Uterus (tissue), 4 donors: ENCODE data around the gene ABCB10. TPM values are rescaled to one million over a fixed set of nuclear protein-coding genes. Genes with fewer than 3 reads are reported as not detected.

Source experiments
- DNase-seq, 2 donors: peaks; one replicate each; pipeline ENCODE4 v3.0.0-alpha.2; 2019 to 2020
- H3K27ac ChIP-seq, 2 donors: fragments of 200-600 bp; sonication (generic); 1 replicate in 1 of 2; 2 replicates in 1 of 2; pipeline ENCODE4 v1.5.1; 2016 to 2018
- H3K27me3 ChIP-seq, 2 donors: fragments of 200-600 bp; sonication (generic); one replicate each; pipeline ENCODE4 v1.5.1; 2018 to 2019; ENCODE audit warnings: control low read depth in 1 of 2
- H3K36me3 ChIP-seq, 2 donors: fragments of 200-600 bp; sonication (generic); one replicate each; pipeline ENCODE4 v1.5.1; 2019; ENCODE audit warnings: control low read depth in 1 of 2
- H3K4me1 ChIP-seq, 2 donors: fragments of 200-600 bp; sonication (generic); one replicate each; pipeline ENCODE4 v1.5.1; 2018 to 2019; ENCODE audit warnings: control low read depth in 1 of 2
- H3K4me3 ChIP-seq, 2 donors: fragments of 200-600 bp; sonication (generic); 1 replicate in 1 of 2; 2 replicates in 1 of 2; pipeline ENCODE4 v1.5.1; 2018 to 2019; ENCODE audit warnings: mild to moderate bottlenecking in 1 of 2
- H3K9me3 ChIP-seq, 2 donors: fragments of 200-600 bp; sonication (generic); one replicate each; pipeline ENCODE4 v1.5.1; 2019; ENCODE audit warnings: control low read depth in 1 of 2
- CTCF ChIP-seq, 4 experiments: fragments of 200-600 bp in 2 of 4; fragments of 450-650 bp in 2 of 4; sonication (generic) in 2 of 4; IDR thresholded peaks; one replicate each; pipeline ENCODE4 v1.5.1; 2016 to 2019; ENCODE audit warnings: antibody characterized with exemption in 4 of 4, mild to moderate bottlenecking in 2 of 4, moderate library complexity in 1 of 4
- POLR2A ChIP-seq, 2 donors: fragments of 450-650 bp; IDR thresholded peaks; one replicate each; pipeline ENCODE4 v1.6.1; 2016; ENCODE audit warnings: antibody characterized with exemption in 2 of 2, mild to moderate bottlenecking in 1 of 2, moderate library complexity in 1 of 2
- intact Hi-C: fragments of 100-400 bp; cut with DNase I; formaldehyde crosslinking; loops from one replicate; pipeline ENCODE4 v1.15.1; 2023; ENCODE audit warnings: low total_unique reads
- total RNA-seq, 4 donors: library from RNA; depleted of rRNA in 3 of 4; stranded (reverse); fragments of >200 nt in 3 of 4; gene quantifications; one replicate each; pipeline versions ENCODE4 v1.1.0 to v1.2.4, GENCODE V29; 2014 to 2023
- donor health status: DM: yes; HTN: yes; CAD: no.

ABCB10 gene
- total RNA-seq, 4 donors from 2014 or later, result 4.7 to 26.8 (median 15.4) TPM

DNA sequence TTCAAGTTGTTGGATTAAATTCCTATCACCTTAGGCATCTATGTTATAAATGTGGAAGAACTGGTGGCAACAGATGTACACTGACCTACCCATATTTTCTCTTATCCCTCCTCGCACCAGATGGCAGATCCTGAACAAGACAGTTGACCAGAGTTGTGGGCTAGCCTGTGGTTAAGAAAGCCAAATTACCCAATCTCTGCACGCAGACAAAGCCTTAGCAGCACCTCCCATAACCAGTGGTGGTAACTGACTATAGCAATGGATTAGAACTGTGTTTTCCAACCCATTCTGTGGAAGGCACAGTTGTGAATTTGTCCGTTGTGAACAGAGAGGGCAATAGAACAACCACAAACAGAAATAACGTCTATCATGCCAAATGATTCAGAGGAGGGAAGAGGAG, 20.6 kb downstream of the ABCB10 start:
- no peaks in the 10 kb centered on the region for H3K36me3 ChIP-seq
- no peak overlapping the region for H3K4me3 ChIP-seq
- DNase-seq, result no peak
- no peak for TF ChIP-seq CTCF (IDR thresholded peaks at IDR 0.05)
- TF ChIP-seq POLR2A (IDR thresholded peaks at IDR 0.05), result no peak
- H3K9me3 ChIP-seq, result no peaks in the 10 kb centered on the region
- H3K27ac ChIP-seq, result no peak overlapping the region
- no peaks in the 10 kb centered on the region for H3K27me3 ChIP-seq
- H3K4me1 ChIP-seq, result no peaks in the 10 kb centered on the region
- intact Hi-C loops, result no loop called here

DNA sequence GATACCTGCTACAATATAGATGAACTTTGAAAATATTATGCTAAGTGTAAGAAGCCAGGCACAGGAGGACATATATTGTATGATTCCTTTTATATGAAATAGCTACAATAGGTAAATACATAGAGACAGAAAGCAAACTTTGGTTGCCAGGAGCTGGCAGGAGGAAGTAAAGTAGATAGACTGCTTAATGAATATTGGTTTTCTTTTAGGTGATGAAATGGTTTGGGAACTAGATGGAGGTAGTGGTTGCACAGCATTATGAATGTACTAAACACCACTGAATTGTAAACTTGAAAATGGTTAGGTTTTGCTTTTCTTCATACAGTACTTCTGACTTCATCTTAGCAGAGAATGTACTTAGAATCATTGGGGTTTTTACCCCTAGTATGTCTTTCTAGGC, 21.5 kb downstream of the ABCB10 start:
- Histone ChIP-seq H3K27me3 (no peaks in the 10 kb centered on the region), H3K36me3 (no peaks in the 10 kb centered on the region), H3K9me3 (no peaks in the 10 kb centered on the region), H3K4me3 (no peak overlapping the region), H3K27ac (no peak overlapping the region), H3K4me1 (no peaks in the 10 kb centered on the region)
- DNase-seq, result no peak
- intact Hi-C loops, result no loop called here
- no peak for TF ChIP-seq POLR2A (IDR thresholded peaks at IDR 0.05)
- no peak for TF ChIP-seq CTCF (IDR thresholded peaks at IDR 0.05)

DNA sequence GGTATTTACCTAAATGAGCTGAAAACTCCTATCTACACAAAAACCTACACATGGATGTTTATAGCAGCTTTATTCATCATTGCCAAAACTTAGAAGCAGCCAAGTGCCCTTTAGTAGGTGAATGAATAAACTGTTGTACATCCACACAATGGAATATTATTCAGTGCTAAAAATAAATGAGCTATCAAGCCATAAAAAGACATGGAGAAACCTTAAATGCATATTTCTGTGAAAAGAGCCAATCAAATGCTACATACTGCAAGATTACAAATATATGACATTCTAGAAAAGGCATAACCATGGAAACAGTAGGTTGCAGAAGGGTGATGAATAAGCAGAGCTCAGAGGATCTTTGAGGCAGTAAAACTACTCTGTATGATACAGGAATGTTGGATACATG, 23.3 kb downstream of the ABCB10 start:
- intact Hi-C loops, result no loop called here
- TF ChIP-seq POLR2A (IDR thresholded peaks at IDR 0.05), result no peak
- TF ChIP-seq CTCF (IDR thresholded peaks at IDR 0.05), result no peak

DNA sequence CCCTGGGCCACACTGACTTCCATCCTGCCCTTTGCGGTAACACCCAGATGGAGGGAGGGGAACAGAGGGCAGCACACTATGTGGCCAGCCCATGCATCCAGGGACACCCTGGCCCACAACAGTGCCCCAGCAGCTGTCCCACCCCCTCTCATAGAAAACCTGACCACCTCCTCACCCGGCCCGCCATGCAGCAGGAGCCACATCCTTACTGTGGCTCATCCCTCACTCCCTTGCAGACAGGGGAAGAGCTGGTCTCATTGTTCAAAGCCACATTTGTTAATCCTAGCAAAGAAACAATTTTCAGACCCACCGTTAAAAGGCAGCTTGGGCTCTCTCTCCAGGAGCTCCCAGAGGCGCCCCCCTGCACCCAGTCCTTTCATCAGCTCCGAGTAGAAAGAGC, 27.2 kb downstream of the ABCB10 start:
- Histone ChIP-seq H3K4me1 (no peaks in the 10 kb centered on the region), H3K27ac (no peak overlapping the region), H3K36me3 (no peaks in the 10 kb centered on the region), H3K4me3 (no peak overlapping the region), H3K9me3 (no peaks in the 10 kb centered on the region), H3K27me3 (no peaks in the 10 kb centered on the region)
- no peak for DNase-seq
- intact Hi-C loops, result no loop called here
- TF ChIP-seq POLR2A (IDR thresholded peaks at IDR 0.05) (no peak), CTCF (IDR thresholded peaks at IDR 0.05) (no peak)

More for the DNA sequence above, 23.3 kb downstream of the ABCB10 start:
- Histone ChIP-seq H3K4me1 (no peaks in the 10 kb centered on the region), H3K9me3 (no peaks in the 10 kb centered on the region), H3K36me3 (no peaks in the 10 kb centered on the region), H3K4me3 (no peak overlapping the region), H3K27me3 (no peaks in the 10 kb centered on the region), H3K27ac (no peak overlapping the region)
- no peak for DNase-seq

GRCh38 chr1:229529639-229530038, 28.9 kb downstream of the ABCB10 start:
- Histone ChIP-seq H3K4me1 (no peaks in the 10 kb centered on the region), H3K27ac (no peak overlapping the region), H3K27me3 (no peaks in the 10 kb centered on the region), H3K36me3 (no peaks in the 10 kb centered on the region), H3K9me3 (no peaks in the 10 kb centered on the region), H3K4me3 (no peak overlapping the region)
- no peak for DNase-seq
- intact Hi-C loops, result no loop called here
- TF ChIP-seq CTCF (IDR thresholded peaks at IDR 0.05) (no peak), POLR2A (IDR thresholded peaks at IDR 0.05) (no peak)
